Omental fat pad (tissue), 4 donors: ENCODE data around the gene NTRK3. TPM values are rescaled to one million over a fixed set of nuclear protein-coding genes. Genes with fewer than 3 reads are reported as not detected.

Source experiments
- ATAC-seq: fragments of 150-250 bp; one replicate; pipeline ENCODE4 v1.9.1; 2016; ENCODE audit warnings: mild to moderate bottlenecking, moderate library complexity; ENCODE audit not compliant: low FRiP score
- DNase-seq: peaks from one replicate; pipeline ENCODE4 v3.0.0-alpha.2; 2019; ENCODE audit warnings: low spot score
- total RNA-seq, 4 donors: library from RNA; depleted of rRNA; stranded (reverse); fragments of >200 nt; gene quantifications; one replicate each; pipeline ENCODE4 v1.1.0, GENCODE V29; 2016
- TF ChIP-seq, protein P1 (sequence below), 3 donors: fragments of 450-650 bp; IDR thresholded peaks; one replicate each; pipeline ENCODE4 v1.5.1; 2016 to 2017; ENCODE audit warnings: antibody characterized with exemption in 3 of 3, mild to moderate bottlenecking in 3 of 3, moderate library complexity in 2 of 3

NTRK3 gene
- total RNA-seq, 4 donors from 2014 or later: 0.75 to 5.2 (median 3.6) TPM

DNA sequence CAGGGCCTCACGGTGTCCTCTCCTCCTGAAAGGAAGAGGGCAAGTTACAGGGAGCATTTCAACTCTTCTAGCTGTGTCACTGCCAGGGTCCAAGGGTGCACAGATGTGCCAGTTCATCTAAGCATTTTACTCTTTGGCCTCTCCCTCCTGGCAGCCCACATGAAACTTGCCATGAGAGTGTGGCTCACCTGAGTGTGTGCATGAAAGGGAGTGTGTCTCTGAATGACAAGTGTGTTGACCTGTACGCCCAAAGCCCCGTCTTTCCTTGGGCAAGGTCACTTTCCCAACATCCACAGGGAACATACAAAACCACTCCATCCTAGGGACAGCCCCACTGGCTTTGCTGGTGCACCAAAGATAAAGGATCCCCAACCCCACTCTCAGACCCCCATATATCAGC lies 280.0 kb downstream of the NTRK3 start:
- TF ChIP-seq, protein P1, sequence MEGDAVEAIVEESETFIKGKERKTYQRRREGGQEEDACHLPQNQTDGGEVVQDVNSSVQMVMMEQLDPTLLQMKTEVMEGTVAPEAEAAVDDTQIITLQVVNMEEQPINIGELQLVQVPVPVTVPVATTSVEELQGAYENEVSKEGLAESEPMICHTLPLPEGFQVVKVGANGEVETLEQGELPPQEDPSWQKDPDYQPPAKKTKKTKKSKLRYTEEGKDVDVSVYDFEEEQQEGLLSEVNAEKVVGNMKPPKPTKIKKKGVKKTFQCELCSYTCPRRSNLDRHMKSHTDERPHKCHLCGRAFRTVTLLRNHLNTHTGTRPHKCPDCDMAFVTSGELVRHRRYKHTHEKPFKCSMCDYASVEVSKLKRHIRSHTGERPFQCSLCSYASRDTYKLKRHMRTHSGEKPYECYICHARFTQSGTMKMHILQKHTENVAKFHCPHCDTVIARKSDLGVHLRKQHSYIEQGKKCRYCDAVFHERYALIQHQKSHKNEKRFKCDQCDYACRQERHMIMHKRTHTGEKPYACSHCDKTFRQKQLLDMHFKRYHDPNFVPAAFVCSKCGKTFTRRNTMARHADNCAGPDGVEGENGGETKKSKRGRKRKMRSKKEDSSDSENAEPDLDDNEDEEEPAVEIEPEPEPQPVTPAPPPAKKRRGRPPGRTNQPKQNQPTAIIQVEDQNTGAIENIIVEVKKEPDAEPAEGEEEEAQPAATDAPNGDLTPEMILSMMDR (IDR thresholded peaks at IDR 0.05): no peak
- DNase-seq (no peak), ATAC-seq (no peak)

DNA sequence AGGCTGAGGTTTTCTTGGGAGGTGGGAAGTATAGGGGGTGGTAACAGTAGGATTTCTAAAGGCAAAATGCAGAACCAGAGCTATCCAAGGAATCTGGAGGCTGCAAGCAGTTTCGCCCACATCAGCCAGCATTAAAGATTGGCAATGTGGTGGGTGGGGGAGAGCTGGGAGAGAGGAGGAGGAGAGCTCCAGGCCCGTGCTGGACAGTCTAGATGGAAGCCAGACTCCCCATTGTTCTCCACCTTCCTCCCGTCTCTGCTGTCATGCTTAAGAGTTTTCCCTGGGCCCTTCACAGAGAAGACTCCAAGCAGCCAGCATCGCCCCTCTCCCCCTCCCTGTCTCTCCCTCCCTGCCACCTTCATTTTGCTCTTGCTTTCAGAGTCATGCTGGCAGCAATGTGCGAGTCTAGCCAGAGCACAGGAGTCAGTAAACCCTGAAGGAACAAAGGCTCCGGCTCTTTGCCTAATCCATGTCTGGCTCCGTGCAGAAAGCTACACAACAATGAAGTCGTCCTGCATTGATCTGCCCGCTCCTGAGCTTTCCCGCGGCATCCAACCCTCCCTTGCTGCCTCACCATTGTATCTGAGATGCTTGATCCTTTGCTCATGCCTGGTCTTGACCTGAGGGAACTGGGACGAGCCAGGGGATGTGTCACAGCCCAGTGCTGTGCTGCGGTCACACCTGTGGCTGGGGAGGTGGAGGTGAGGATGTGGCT lies 282.9 kb downstream of the NTRK3 start:
- TF ChIP-seq, protein P1 (IDR thresholded peaks at IDR 0.05): no peak
- no peak for DNase-seq
- no peak for ATAC-seq

DNA sequence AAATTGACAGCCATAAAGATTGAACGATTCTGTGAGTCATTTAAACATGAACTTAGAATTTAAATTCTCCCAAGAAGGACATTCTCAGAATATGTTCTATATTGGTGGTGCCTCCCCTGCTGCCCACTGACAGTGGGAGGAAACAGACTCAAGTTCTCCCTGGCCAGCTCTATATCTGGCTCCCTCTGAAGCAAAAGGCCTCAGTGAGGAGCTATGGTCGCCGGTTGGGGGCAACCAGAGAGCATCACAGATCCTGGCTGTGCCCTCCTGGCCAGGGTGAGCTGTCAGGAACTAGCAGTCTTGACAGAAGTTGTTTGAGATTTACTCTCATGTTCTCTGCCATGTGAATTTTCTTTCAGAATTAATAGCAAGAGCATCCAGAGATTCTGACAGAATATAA lies 285.5 kb downstream of the NTRK3 start:
- TF ChIP-seq, protein P1 (IDR thresholded peaks at IDR 0.05): no peak
- no peak for DNase-seq
- no peak for ATAC-seq

DNA sequence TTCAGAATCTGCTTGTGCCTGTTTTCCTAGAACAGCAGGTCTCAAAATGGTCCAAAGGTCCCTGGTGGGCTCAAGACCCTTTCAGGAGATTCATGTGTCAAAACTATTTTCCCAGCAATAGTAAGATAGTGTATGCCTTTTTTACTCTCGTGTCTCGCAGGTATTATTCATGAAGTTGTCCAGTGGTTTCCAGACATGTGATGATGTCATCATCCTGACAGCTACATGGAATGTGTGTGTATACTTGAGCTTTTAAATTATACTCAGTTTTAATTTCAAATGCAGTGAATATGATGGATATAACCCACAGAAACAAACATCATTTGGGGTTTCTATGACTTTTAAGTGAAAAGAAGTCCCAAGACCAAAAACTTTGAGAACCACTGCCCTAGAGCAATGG lies 288.6 kb downstream of the NTRK3 start:
- no peak for DNase-seq
- no peak for ATAC-seq
- TF ChIP-seq, protein P1 (IDR thresholded peaks at IDR 0.05): no peak

DNA sequence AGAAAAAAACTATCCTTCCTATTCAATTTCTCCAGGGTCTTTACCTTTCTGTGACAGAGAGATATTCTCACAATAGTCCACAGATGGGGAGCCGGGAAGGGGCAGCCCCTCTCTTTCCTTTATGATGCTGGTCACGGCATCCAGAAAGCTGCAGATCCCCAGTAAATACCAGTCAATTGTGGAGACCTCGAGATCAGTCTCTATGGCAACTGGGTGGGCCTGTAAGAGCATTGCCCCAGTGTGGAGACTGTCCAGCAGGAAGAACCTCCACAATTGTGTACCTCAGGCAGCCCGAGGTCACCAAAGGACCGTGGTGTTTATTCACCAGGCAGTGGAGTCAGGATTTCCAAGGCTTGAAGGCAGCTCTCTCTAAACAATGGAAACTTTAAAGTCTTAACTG lies 291.2 kb downstream of the NTRK3 start:
- no peak for ATAC-seq
- TF ChIP-seq, protein P1 (IDR thresholded peaks at IDR 0.05): no peak
- no peak for DNase-seq

DNA sequence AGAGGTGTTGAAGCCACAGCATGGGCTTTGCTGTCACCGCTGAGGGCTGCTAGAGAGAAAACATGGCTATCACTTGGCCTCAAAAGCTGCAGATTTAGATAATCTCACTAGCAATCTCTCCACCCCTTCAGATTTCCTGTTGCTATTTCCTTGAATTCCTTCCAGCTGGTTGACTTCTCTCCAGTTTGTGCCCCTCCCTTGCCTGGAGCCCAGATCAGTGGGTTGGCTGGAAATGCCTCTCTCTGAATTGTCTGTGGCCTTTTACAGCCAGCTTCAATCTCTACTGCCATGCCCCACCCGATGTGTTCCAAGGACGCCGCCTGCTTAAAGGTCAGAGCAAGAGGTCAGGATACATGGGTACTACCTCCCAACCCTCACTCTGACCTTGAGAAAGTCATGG lies 294.1 kb downstream of the NTRK3 start:
- no peak for DNase-seq
- TF ChIP-seq, protein P1 (IDR thresholded peaks at IDR 0.05): no peak
- ATAC-seq: no peak

DNA sequence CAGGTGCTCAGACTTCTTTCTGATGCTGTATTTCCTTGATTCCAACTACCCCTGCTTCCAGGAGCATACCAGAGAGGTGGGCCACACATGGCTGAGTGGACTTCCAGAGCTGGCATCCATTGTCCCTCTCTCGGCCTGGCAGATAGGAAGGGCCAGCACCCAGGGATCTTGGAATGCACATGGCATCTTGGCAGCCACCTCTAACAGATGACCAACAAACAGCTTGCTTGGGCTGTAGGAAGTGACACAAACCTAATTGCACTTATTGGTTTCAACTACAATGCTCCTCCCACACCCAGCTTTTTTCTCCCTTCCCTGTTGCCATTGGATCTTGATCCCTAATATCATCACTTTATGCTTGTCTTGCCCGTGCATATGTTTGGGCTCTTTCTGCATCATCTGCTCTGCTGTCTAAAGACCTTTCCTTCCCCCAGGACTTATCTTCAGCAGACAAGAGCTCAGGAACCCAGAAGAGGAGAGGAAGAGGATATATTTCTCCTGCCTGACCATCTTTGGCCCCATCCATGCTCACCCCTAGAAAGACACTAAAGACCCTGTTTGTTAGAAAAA lies 294.6 kb downstream of the NTRK3 start:
- no peak for ATAC-seq
- no peak for DNase-seq
- TF ChIP-seq, protein P1 (IDR thresholded peaks at IDR 0.05): no peak
